ACC112 (cell line): Measurements from ENCODE around the gene PCBP3.
"Not testable (repeated sequence)": the region's sequence is repeated elsewhere in the genome, so short reads cannot be mapped to it uniquely, and the experiment has no call there.

ENCODE experiments used
- H2AFZ ChIP-seq: fragments of 200-600 bp; sonication (generic); one replicate; pipeline ENCODE4 v1.6.0; 2017; ENCODE audit warnings: antibody characterized with exemption, low read length; ENCODE audit not compliant: unreplicated experiment
- H3K27ac ChIP-seq: fragments of 200-600 bp; sonication (generic); 2 replicates; pipeline ENCODE4 v1.5.1; 2014; ENCODE audit warnings: low read depth, mild to moderate bottlenecking, antibody characterized with exemption, low read length, moderate library complexity
- H3K27me3 ChIP-seq: fragments of 200-600 bp; sonication (generic); 2 replicates; pipeline ENCODE4 v1.6.1; 2014; ENCODE audit warnings: mild to moderate bottlenecking, antibody characterized with exemption, low read length, moderate library complexity, mixed read lengths; ENCODE audit not compliant: insufficient read depth
- H3K36me3 ChIP-seq: fragments of 200-600 bp; sonication (generic); 2 replicates; pipeline ENCODE4 v1.6.1; 2016; ENCODE audit warnings: mild to moderate bottlenecking, antibody characterized with exemption, low read length, moderate library complexity, mixed read lengths; ENCODE audit not compliant: insufficient read depth
- H3K4me1 ChIP-seq: fragments of 200-600 bp; sonication (generic); one replicate; pipeline ENCODE4 v1.6.1; 2016; ENCODE audit warnings: low read length, mixed read lengths; ENCODE audit not compliant: insufficient read depth, unreplicated experiment, control insufficient read depth
- H3K4me3 ChIP-seq: fragments of 200-600 bp; sonication (generic); 2 replicates; pipeline ENCODE4 v1.5.1; 2014; ENCODE audit warnings: mild to moderate bottlenecking, low read depth, low read length
- H3K79me2 ChIP-seq: fragments of 200-600 bp; sonication (generic); one replicate; pipeline ENCODE4 v1.6.0; 2016; ENCODE audit warnings: low read length; ENCODE audit not compliant: control insufficient read depth, unreplicated experiment, insufficient read depth

Gene PCBP3

DNA sequence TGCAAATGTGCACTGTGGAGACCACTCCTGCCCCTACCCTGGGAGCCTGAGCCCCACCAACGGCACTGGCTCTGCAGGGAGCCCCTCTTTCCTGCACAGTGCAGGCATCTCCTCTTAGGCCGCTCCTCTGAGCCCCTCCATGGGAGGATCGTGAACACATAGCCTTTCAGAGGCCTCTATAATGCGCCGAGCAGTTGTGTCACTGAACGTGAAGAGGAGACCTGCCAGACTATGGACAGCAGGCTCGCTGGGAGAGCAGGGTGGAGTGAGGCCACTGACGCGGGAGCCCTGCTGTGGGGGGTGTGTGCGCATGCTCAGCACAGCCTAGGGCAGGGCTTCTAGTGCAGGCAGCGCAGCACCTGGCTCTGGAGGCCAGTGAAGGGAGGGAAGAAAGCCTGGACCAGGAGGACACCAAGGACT lies 186.7 kb downstream of the PCBP3 start:
- H3K36me3 ChIP-seq = no peaks in the 10 kb centered on the region
- H2AFZ ChIP-seq = no peak overlapping the region
- H3K4me1 ChIP-seq = peaks cover 3% of the 10 kb centered on the region
- no peaks in the 10 kb centered on the region for H3K27me3 ChIP-seq
- no peak overlapping the region for H3K4me3 ChIP-seq
- H3K27ac ChIP-seq = no peak overlapping the region
- no peaks in the 10 kb centered on the region for H3K79me2 ChIP-seq

DNA sequence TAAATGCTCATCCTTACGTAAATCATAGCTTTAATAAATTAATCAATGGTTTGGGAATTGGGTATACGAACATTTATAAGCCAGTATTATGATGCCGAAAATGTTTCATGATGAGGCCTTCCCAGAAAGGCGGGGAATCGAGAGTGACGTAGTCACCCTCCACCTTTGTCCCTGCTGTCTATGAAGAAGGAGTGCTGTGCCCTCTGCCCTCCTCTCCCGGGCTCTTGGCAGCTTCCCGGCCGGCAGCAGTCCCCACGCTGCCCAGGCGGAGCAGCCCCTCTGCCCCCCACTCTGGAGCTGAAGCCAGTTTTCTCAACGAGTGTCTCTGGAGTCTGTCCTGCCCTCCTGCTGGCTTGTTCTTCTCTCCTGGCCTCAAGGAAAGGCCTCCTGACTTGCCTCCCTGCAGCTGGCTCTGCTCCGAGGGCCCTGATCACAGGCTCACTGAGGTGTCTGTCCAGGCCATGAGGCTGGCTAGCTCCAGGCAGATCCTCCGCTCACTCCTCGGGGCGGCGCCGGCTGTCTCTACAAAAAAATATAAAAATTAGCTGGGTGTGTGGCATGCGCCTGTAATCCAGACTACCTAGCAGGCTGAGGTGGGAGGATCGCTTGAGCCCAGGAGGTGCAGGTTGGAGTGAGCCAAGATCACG lies 187.3 kb downstream of the PCBP3 start:
- Histone ChIP-seq H2AFZ (no peak overlapping the region), H3K27me3 (no peaks in the 10 kb centered on the region), H3K36me3 (no peaks in the 10 kb centered on the region), H3K4me1 (peaks cover 3% of the 10 kb centered on the region), H3K79me2 (no peaks in the 10 kb centered on the region), H3K4me3 (no peak overlapping the region), H3K27ac (no peak overlapping the region)

DNA sequence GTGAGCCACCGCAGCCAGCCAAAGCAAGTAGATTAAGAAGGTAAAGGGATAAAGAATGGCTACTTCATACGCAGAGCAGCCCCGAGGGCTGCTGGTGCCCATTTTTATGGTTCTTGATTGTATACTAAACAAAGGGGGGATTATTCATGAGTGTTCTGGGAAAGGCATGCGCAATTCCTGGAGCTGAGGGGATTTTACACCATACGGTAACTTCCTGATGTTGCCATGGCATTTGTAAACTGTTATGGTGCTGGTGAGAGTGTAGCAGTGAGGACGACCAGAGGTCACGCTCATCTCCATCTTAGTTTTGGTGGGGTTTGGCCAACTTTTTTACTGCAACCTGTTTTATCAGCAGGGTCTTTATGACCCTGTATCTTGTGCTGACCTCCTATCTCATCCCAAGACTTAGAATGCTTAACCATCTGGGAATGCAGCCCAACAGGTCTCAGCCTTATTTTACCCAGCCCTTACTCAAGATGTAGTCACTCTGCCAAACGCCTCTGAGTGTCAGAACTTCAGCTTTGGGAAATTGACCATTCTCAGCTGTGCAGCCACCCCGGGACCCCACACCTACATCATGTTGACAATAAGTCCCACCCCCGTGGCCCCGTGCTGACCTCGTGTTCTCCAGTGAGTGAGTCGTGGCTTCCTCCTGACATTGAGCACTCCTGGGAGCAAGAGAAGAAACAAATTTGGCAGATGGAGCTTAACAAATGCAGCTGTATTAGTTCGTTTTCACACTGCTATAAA lies 188.6 kb downstream of the PCBP3 start:
- Histone ChIP-seq H3K79me2 (no peaks in the 10 kb centered on the region), H3K36me3 (no peaks in the 10 kb centered on the region), H3K4me1 (peaks cover 3% of the 10 kb centered on the region), H2AFZ (no peak overlapping the region), H3K27me3 (no peaks in the 10 kb centered on the region), H3K4me3 (no peak overlapping the region), H3K27ac (peak overlapping the region; percentile 70)

DNA sequence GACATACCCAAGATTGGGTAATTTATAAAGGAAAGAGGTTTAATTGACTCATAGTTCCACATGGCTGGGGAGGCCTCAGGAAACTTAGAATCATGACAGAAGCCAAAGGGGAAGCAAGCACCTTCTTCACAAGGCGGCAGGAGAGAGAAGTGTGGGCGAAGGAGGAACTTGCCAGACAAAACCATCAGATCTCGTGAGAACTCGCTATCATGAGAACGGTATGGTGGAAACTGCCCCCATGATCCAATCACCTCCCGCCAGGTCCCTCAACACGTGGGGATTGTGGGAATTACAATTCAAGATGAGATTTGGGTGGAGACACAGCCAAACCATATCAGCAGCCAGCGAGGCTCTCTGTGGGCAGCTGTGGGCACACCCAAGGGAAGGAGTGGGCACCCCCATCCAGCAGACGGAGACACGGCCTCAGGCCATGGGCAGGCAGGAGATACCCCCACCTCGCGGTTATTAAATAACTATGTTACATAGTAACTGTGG lies 189.3 kb downstream of the PCBP3 start:
- H3K36me3 ChIP-seq, H3K4me3 ChIP-seq, H2AFZ ChIP-seq, H3K79me2 ChIP-seq, H3K27me3 ChIP-seq, H3K4me1 ChIP-seq: not testable (repeated sequence)
- peak overlapping the region; percentile 70 for H3K27ac ChIP-seq

DNA sequence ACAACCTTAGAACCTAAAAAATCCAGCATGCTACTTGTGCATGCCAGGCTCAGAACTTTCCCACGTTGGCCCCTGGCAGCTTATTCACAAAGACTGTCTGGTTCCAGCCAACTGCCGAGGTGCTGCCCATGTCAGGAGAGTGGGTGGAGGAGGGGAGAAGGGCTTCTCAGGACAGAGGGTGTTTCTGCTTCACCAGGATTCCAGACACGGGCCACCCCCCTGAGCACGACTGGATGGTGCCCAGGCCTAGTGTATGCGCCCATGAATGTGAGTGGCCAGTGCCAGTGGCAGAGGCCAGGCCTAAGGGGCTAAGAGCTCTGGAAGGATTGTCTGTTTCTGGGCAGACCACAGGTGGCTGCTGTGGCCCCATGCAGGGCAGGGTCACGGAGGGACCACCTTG lies 189.9 kb downstream of the PCBP3 start:
- no peaks in the 10 kb centered on the region for H3K27me3 ChIP-seq
- no peak overlapping the region for H2AFZ ChIP-seq
- no peaks in the 10 kb centered on the region for H3K36me3 ChIP-seq
- H3K4me3 ChIP-seq = no peak overlapping the region
- H3K4me1 ChIP-seq = peaks cover 10% of the 10 kb centered on the region
- H3K79me2 ChIP-seq = no peaks in the 10 kb centered on the region
- peak overlapping the region; percentile 70 for H3K27ac ChIP-seq

DNA sequence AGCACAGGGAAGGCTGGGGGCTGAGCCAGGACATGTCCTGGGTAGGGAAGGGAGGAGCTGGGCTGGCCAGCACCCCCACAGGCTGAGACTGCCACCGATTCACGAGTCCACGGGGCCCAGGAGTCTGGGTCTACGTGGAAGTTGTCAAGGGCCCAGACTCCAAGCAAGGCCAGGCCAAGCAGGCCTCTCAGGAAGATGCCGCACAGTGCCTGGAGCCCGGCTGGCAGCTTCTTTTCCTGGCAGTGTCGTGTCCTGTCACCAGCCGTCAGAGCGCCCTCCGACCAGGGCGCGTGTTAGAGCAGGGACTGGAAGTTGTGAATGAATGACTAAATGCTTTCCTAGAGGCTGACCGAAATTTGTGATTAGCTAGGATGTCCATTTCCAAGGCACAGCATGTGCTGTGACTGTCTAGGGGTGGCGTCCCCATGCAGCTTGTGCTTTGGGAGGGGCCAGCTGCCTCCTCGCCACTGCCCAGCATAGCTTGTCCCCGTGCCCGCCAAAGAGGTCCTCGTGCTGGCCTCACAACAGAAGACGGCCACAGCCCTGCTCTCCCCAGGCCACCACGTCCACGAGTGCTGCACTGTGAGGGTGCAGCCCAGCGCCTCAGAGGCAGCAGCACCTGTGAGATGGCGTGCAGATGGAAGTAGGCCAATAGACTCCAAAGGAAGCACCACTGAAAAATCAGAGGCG lies 190.6 kb downstream of the PCBP3 start:
- Histone ChIP-seq H3K4me1 (peaks cover 16% of the 10 kb centered on the region), H2AFZ (no peak overlapping the region)

DNA sequence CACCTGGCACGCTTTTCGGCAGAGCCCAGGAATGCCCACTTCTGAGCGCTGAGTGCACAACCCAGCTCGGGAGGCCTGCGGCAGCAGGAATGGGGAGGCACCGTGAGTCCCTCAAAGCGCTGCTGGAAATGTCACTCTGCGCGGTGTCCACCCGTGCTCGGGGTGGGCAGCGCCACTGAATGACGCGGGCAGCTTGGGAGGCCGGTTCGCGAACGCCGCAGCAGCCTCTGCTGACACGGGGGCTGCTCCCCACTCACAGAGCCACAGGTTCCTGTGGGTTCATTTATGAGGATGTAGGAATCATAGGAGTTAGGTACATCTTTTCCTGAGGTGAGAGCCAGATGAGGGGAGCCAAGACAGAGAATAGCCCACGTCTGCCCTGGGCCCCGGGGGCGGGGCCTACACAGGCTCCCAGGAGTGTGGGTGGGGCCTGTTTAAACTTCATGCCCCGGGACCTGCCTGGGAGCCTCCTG lies 191.3 kb downstream of the PCBP3 start:
- no peaks in the 10 kb centered on the region for H3K36me3 ChIP-seq
- H3K79me2 ChIP-seq = no peaks in the 10 kb centered on the region
- H3K27me3 ChIP-seq = no peaks in the 10 kb centered on the region
- H3K27ac ChIP-seq = no peak overlapping the region
- H3K4me1 ChIP-seq = peaks cover 20% of the 10 kb centered on the region
- H3K4me3 ChIP-seq = no peak overlapping the region
- H2AFZ ChIP-seq = no peak overlapping the region

More for the DNA sequence above, 190.6 kb downstream of the PCBP3 start:
- no peak overlapping the region for H3K27ac ChIP-seq
- H3K36me3 ChIP-seq = no peaks in the 10 kb centered on the region
- H3K27me3 ChIP-seq = no peaks in the 10 kb centered on the region
- H3K79me2 ChIP-seq = no peaks in the 10 kb centered on the region
- H3K4me3 ChIP-seq = no peak overlapping the region

DNA sequence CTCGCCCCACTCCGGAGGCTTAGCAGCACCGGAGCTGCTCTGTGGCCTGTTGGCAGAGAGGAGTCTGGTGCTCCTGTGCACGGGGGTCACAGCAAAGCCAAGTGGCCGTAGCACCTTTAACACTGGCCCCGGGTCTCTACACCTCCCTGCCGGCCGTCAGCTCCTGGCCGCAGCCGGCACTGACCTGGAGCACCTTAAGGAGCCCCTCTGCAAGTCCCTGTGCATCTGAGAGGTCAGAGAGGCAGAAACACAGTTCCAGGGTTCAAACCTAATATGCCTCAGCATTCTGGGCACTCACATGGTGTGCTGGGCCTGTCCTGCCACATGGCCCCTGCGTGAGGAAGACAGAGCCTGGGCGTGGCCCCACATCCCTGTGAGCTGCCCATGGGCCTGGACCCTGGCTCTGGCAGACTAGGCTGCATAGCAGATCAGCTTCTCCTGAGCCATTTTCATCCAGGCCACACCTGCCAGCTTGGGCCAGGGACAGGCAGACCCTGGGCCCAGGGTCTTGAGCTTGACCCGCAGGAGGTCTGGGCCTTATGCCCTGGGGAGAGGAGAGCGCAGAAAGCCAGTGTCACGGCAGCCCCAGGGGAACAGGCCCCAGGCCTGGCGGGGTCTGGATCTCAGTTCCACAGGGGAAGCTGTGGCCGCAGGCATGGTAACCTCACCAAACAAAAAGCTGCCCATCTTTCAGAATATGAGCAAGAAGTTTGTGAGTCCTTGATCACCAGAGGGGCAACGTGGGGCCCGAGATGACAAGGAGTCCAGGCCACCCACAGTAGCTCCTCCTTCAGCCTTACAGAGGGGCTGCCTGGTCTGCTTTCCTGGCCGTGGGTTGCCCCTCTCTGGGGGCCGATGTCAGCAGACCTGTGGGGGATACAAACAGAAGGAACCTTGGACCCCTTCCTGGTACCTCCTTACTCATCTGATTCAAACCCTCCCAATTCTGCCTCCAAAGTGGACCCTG lies 192.1 kb downstream of the PCBP3 start:
- Histone ChIP-seq H3K36me3 (no peaks in the 10 kb centered on the region), H2AFZ (no peak overlapping the region), H3K79me2 (no peaks in the 10 kb centered on the region), H3K27ac (no peak overlapping the region), H3K4me3 (no peak overlapping the region), H3K27me3 (no peaks in the 10 kb centered on the region), H3K4me1 (peaks cover 20% of the 10 kb centered on the region)

DNA sequence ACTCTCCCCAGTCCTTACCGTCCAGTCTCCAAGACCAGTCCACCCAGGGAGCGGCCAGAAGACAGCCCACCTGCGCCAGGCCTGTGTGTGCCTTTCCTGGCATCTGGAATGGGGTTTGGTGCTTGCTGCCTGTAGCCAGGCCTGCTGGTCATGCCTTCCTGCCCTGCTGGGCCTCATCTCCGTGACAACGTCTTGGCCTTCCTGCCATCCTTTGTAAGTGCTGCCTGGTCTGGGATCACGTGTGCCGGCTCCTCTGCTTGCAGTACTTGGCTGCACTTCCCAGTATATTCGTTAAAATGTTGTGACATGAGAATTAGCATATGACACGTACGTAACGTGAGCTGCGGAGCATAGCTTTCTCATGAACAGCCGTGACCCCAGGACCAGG lies 192.7 kb downstream of the PCBP3 start:
- H3K79me2 ChIP-seq = no peaks in the 10 kb centered on the region
- H2AFZ ChIP-seq = no peak overlapping the region
- peaks cover 5% of the 10 kb centered on the region; the same call in 1 of the 2 replicates for H3K36me3 ChIP-seq
- H3K27me3 ChIP-seq = no peaks in the 10 kb centered on the region
- H3K4me1 ChIP-seq = peaks cover 20% of the 10 kb centered on the region
- no peak overlapping the region for H3K27ac ChIP-seq
- no peak overlapping the region for H3K4me3 ChIP-seq
